Keratinocyte (primary cell): ENCODE measurements around the gene ABCA7. TPM values are rescaled to one million over a fixed set of nuclear protein-coding genes. Genes with fewer than 3 reads are reported as not detected.

Experiments used
- DNase-seq: peaks from one replicate; pipeline ENCODE4 v3.0.0-alpha.2; 2011; ENCODE audit warnings: low read depth, missing footprints, low spot score
- FAIRE-seq: peaks from 2 replicates; lab custom pipeline; 2011; peaks lifted over from hg19 to GRCh38; lab: Jason Lieb, UNC
- H2AFZ ChIP-seq: 2 replicates; pipeline ENCODE4 v1.6.0; 2012; ENCODE audit warnings: low read length, control low read depth, inconsistent platforms; ENCODE audit not compliant: control insufficient read depth
- H3K27ac ChIP-seq: 2 replicates; pipeline ENCODE4 v1.5.1; 2011; ENCODE audit warnings: low read length; ENCODE audit not compliant: control insufficient read depth, insufficient read depth
- H3K27me3 ChIP-seq: 3 replicates; pipeline ENCODE4 v1.6.0; 2011; ENCODE audit warnings: low read length; ENCODE audit not compliant: control insufficient read depth, insufficient read depth; ENCODE audit errors: extremely low read depth
- H3K36me3 ChIP-seq, 2 experiments: 2 replicates in 1 of 2; 3 replicates in 1 of 2; pipeline ENCODE4 v1.5.1; 2011; ENCODE audit warnings: low read length in 2 of 2, mild to moderate bottlenecking in 1 of 2; ENCODE audit not compliant: control insufficient read depth in 2 of 2, insufficient read depth in 2 of 2; ENCODE audit errors: extremely low read depth in 1 of 2
- H3K4me1 ChIP-seq: 3 replicates; pipeline ENCODE4 v1.5.1; 2011; ENCODE audit warnings: low read length; ENCODE audit not compliant: control insufficient read depth, insufficient read depth; ENCODE audit errors: extremely low read depth
- H3K4me2 ChIP-seq: 3 replicates; pipeline ENCODE4 v1.6.0; 2011; ENCODE audit warnings: low read depth, low read length; ENCODE audit not compliant: control insufficient read depth, insufficient read depth; ENCODE audit errors: extremely low read depth
- H3K4me3 ChIP-seq, 3 experiments: fragments of 200-600 bp in 1 of 3; sonication (generic) in 1 of 3; 2 replicates in 2 of 3; 3 replicates in 1 of 3; pipeline ENCODE4 v1.5.1; 2011 to 2016; ENCODE audit warnings: low read length in 3 of 3, mild to moderate bottlenecking in 3 of 3, control low read depth in 2 of 3, inconsistent platforms in 1 of 3, low read depth in 1 of 3, mixed read lengths in 1 of 3, mixed run types in 1 of 3, moderate library complexity in 1 of 3; ENCODE audit not compliant: control insufficient read depth in 2 of 3, insufficient read depth in 2 of 3; ENCODE audit errors: extremely low read depth in 1 of 3
- H3K79me2 ChIP-seq: 2 replicates; pipeline ENCODE4 v1.6.0; 2012; ENCODE audit warnings: low read length; ENCODE audit not compliant: control insufficient read depth, insufficient read depth
- H3K9ac ChIP-seq: 3 replicates; pipeline ENCODE4 v1.6.0; 2011; ENCODE audit warnings: low read length; ENCODE audit not compliant: control insufficient read depth, insufficient read depth; ENCODE audit errors: extremely low read depth
- H3K9me1 ChIP-seq: 3 replicates; pipeline ENCODE4 v1.6.0; 2011; ENCODE audit warnings: low read length; ENCODE audit not compliant: control insufficient read depth, insufficient read depth; ENCODE audit errors: extremely low read depth
- H3K9me3 ChIP-seq: 2 replicates; pipeline ENCODE4 v1.5.1; 2012; ENCODE audit warnings: low read depth, low read length; ENCODE audit not compliant: control insufficient read depth
- H4K20me1 ChIP-seq: 3 replicates; pipeline ENCODE4 v1.6.0; 2011; ENCODE audit warnings: low read length; ENCODE audit not compliant: control insufficient read depth, insufficient read depth; ENCODE audit errors: extremely low read depth
- CTCF ChIP-seq, 3 experiments: IDR thresholded peaks in 1 of 3; conservative IDR thresholded peaks in 1 of 3; optimal IDR thresholded peaks in 1 of 3; 2 replicates in 2 of 3; 3 replicates in 1 of 3; pipeline versions ENCODE3 to v1.5.1; 2011; ENCODE audit warnings: low read length in 3 of 3, mild to moderate bottlenecking in 3 of 3, moderate library complexity in 2 of 3, control low read depth in 1 of 3, inconsistent platforms in 1 of 3; ENCODE audit not compliant: insufficient read depth in 2 of 3; ENCODE audit errors: extremely low read depth in 1 of 3
- EZH2 ChIP-seq: IDR thresholded peaks from one replicate; pipeline ENCODE4 v1.6.1; 2012; ENCODE audit warnings: inconsistent platforms, mild to moderate bottlenecking, low read length, moderate library complexity
- dilution Hi-C: fragments of 300-500 bp; cut with MboI; formaldehyde crosslinking; loops from one replicate; pipeline ENCODE4 v1.7.0; 2020; ENCODE audit warnings: low sequenced_read_pairs; ENCODE audit not compliant: extremely low pct_ligation_motif_present
- polyA plus RNA-seq, 5 experiments: library from polyadenylated mRNA; depleted of rRNA in 3 of 5; stranded (reverse) in 3 of 5; stranded (forward) in 1 of 5; unstranded in 1 of 5; fragments of >200 nt; gene quantifications; 1 replicate in 1 of 5; 2 replicates in 3 of 5; 3 replicates in 1 of 5; pipeline versions ENCODE4 v1.2.1 to v1.2.3, GENCODE V29; 2011 to 2012; ENCODE audit warnings: missing spikeins in 2 of 5, low read depth in 1 of 5, low replicate concordance in 1 of 5

The ABCA7 gene
- polyA plus RNA-seq, 1 donor (not counting 4 experiments of a cell fraction or from before 2014, with no cell fraction given), result 7.4 TPM

- Histone ChIP-seq H3K4me3 (peak overlapping the region in 2 of 3 experiments; percentile 33 to 57), H3K36me3 (no peaks in the 10 kb centered on the region), H3K4me1 (peaks cover 9% of the 10 kb centered on the region), H3K27me3 (peaks cover 12% of the 10 kb centered on the region), H3K9ac (peak overlapping the region; percentile 33), H3K9me3 (no peaks in the 10 kb centered on the region), H3K27ac (no peak overlapping the region), H3K79me2 (no peaks in the 10 kb centered on the region), H3K9me1 (no peaks in the 10 kb centered on the region), H3K4me2 (peak overlapping the region; percentile 64), H4K20me1 (no peaks in the 10 kb centered on the region), H2AFZ (peak overlapping the region; percentile 46)
- FAIRE-seq (no peak), DNase-seq (no peak)
- dilution Hi-C loops, result no loop called here
- TF ChIP-seq EZH2 (no peak), CTCF (optimal IDR thresholded peaks at IDR 0.05 in 1 of 3, IDR thresholded peaks at IDR 0.05 in 1 of 3, conservative IDR thresholded peaks at IDR 0.05 in 1 of 3; ENCODE audit: extremely low read depth in 1 of 3, insufficient read depth in 2 of 3, low read length in 3 of 3) (no peak)
Measured at GRCh38 chr19:1074544-1075283, 34.8 kb downstream of the ABCA7 start.

- Histone ChIP-seq H3K9me3 (no peaks in the 10 kb centered on the region), H3K9me1 (no peaks in the 10 kb centered on the region), H4K20me1 (no peaks in the 10 kb centered on the region), H3K36me3 (no peaks in the 10 kb centered on the region), H3K79me2 (no peaks in the 10 kb centered on the region), H2AFZ (no peak overlapping the region), H3K27me3 (peaks cover 5% of the 10 kb centered on the region), H3K4me2 (no peak overlapping the region), H3K9ac (no peak overlapping the region), H3K27ac (no peak overlapping the region), H3K4me3 (no peak overlapping the region), H3K4me1 (peaks cover 9% of the 10 kb centered on the region)
- TF ChIP-seq CTCF (optimal IDR thresholded peaks at IDR 0.05 in 1 of 3, IDR thresholded peaks at IDR 0.05 in 1 of 3, conservative IDR thresholded peaks at IDR 0.05 in 1 of 3; ENCODE audit: extremely low read depth in 1 of 3, insufficient read depth in 2 of 3, low read length in 3 of 3) (no peak), EZH2 (no peak)
- dilution Hi-C loops, result no loop called here
- DNase-seq (no peak), FAIRE-seq (no peak)
Measured at GRCh38 chr19:1076046-1076386, 36.1 kb downstream of the ABCA7 start.
